Activated T-cell treated with anti-CD3 and anti-CD28 coated beads, Interleukin-2, amount 50 U/mL, for 1 hour (primary cell): ENCODE results near the gene IQGAP3.
"Not testable (repeated sequence)": the region's sequence is repeated elsewhere in the genome, so short reads cannot be mapped to it uniquely, and the experiment has no call there.

Experiments
- DNase-seq: peaks from one replicate; pipeline ENCODE4 v3.0.0-alpha.2; 2020

IQGAP3 gene

DNA sequence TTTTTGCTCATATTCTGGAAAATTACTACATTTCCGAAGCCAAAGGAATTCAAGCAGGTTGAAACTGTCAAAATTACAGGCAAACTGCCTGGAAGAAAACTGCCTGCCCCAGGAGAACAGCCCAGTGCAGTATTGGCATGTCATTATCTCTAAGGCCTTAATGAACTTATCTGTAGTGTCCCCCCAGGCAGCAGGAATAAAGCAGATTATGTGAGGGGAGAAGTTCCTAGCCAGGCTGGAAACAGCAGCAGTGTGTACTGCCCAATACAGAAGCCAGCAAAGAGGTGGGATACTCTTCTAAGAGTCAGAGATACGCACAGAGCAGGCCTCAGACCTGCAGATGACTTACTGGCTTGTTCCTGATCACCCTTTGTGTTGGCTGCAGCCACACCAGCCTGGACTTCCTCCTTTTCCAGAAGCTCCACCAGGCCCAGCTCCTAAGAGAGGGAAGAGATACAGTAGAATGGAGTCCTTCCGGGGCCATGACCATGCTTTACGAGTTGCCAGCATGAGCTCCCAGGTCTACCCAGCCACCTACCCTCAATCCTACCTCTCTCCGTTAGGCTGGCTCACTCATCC, 11.7 kb downstream of the IQGAP3 start:
- DNase-seq, result no peak

DNA sequence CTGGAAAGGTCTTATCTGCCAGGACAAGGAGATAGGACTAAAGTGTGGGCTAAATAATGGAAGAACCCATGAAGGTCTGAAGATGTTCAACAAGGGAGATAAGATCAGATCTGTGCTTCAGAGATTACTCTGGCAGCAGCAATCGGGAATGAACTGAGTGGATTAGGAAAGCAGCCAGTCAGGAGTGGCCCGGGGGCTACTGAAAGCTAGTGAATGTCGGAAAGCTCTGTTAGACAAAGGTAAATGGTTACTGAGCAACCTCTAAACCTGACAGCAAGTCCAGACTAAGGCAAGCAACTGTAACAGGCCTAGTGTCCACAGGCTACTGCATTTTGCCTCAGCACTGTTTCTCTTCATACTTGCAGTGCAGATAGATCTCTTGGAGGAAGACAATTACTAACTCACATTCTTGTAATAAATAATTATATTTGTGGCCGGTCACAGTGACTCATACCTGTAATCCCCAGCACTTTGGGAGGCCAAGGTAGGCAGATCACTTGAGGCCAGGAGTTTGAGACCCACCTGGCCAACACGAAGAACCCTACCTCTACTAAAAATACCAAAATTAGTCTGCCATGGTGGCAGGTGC, 12.5 kb downstream of the IQGAP3 start:
- DNase-seq, result no peak

- DNase-seq, result no peak
Measured at GRCh38 chr1:156559086-156559796, 13.1 kb downstream of the IQGAP3 start.

- no peak for DNase-seq
Measured at GRCh38 chr1:156556354-156556753, 16.0 kb downstream of the IQGAP3 start.

DNA sequence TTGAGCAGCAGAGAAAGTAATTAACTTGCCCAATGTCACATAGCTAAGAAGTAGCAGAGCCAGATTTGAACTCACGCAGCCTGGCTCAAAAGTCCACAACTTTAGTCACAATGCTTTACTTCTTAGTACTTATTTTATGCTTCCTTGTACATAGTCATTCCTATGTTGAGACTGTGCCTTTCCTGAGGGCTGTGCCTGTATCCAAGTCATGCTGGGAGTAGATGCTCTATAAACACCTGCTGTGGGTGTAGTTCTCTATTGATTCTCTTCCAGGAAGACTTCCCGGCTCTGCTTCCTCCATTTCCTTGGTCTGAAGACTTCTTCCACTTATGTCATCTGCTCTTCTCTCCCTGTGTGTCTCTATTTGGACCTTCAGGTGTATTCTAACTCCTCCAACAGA, 16.6 kb downstream of the IQGAP3 start:
- DNase-seq, result no peak

- no peak for DNase-seq
Measured at GRCh38 chr1:156554971-156555370, 17.4 kb downstream of the IQGAP3 start.

GRCh38 chr1:156553860-156554485, 18.4 kb downstream of the IQGAP3 start:
- DNase-seq, result no peak

DNA sequence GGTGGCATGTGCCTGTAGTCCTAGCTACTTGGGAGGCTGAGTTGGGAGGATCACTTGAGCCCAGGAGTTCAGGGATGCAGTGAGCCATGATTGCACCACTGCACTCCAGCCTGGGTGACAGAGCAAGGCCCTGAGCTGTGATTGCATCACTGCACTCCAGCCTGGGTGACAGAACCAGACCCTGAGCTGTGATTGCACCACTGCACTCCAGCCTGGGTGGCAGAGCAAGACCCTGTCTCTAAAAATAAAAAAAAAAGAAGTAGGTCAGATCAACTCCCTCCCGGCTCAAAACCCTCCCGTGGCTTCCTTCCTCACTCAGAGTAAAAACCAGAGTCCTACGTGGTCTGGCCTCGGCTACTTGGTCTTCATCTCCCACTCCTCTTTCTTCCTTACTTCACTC, 19.4 kb downstream of the IQGAP3 start:
- DNase-seq, result not testable (repeated sequence)

- no peak for DNase-seq
Measured at GRCh38 chr1:156552518-156552917, 19.8 kb downstream of the IQGAP3 start.

DNA sequence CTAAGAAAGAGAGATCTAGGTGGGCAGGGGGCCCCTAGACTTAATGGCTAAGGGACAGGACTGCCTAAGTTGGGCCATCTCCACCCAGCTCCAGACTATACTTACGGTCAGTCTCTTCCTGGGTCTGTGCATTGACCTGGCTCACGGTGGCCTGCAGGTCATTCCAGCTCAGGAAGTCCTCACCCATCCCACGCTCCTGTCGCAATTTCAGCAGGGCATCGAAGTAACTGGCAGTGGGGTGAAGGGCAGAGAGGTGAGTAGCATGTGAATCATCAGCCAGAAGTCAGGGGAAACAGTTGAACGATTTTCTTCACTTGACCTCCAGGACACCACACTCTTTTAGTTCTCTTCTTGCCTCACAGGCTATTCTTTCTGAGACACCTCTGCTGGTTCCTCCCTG, 20.5 kb downstream of the IQGAP3 start:
- no peak for DNase-seq

GRCh38 chr1:156551066-156551643, 21.2 kb downstream of the IQGAP3 start:
- no peak for DNase-seq

DNA sequence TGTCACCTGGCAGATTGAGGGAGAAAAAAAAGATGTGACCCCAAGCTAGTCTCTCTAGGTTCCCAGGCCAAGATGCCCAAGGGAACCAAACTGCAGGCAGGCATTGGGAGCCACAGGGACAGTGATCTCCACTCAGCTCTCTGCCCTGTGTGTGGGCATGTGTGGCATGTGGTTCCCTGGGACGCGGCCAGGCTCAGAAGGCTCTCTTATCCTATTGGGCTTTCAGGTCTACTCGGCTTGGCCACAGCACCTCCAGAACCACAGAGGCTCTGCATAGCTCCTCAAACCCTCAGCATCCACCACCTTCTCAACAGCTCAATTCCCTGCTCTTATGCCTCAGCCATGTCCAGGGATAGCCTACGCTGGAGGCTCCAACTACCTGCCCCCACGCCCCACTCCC, 22.0 kb downstream of the IQGAP3 start:
- DNase-seq, result no peak

- DNase-seq, result no peak
Measured at GRCh38 chr1:156549831-156550230, 22.5 kb downstream of the IQGAP3 start.

DNA sequence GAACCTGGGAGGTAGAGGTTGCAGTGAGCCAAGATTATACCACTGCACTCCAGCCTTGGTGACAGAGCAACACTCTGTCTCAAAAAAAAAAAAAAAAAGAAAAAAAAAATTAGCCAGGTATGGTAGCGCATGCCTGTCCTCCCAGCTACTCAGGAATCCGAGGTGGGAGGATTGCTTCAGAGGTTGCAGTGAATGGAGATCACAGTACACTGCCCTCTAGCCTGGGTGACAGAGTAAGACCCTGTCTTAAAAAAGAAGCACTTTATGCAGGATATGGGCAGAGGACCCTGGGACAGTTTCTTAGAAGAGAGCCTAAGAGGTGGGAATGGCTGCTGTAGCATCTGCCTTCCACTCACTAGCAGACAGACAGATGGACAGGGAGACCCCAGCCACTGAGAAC, 23.0 kb downstream of the IQGAP3 start:
- DNase-seq, result no peak

DNA sequence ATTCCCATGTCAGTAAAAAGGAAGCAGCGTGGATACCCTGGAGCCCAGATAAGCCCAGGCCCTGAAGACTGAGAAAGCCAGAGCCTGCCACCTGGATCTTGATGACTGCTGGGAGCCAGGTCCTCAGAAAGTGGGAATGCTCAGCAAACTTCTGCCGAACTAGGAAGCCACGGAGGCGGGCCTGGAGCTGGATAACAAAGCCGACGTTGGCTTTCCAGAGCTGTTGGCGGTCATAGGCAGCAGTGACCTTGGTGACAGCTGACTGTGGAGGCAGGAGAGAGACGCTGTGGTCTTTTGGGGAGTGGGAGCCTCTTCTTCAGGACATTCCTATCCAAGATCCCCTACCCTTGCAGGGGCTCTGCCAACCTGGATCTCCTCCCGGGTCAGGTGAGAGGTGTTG, 24.4 kb downstream of the IQGAP3 start:
- no peak for DNase-seq

GRCh38 chr1:156547434-156547833, 24.9 kb downstream of the IQGAP3 start:
- no peak for DNase-seq

DNA sequence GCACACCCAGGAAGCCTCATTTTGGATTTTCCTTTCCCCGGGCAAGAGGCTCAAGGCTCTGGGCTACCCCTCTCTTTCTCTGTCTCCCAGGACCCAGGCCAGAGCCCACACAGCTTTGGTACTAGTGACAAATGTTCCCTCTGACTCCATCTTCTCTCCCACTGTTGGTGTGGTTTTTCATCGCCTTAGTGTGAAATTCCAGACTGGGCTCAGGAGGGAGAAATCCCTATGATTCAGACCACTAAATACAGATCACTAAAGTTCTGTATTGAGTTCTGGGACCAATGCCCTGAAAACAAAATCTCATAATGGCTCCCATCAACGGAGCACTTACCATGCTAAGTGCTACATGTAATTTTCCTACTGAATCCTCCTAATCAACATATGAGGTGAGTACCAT, 26.1 kb downstream of the IQGAP3 start:
- DNase-seq, result no peak

- no peak for DNase-seq
Measured at GRCh38 chr1:156544592-156545102, 27.7 kb downstream of the IQGAP3 start.

- DNase-seq, result no peak
Measured at GRCh38 chr1:156543066-156543465, 29.3 kb downstream of the IQGAP3 start.

GRCh38 chr1:156540955-156541354, 31.4 kb downstream of the IQGAP3 start:
- DNase-seq, result no peak

DNA sequence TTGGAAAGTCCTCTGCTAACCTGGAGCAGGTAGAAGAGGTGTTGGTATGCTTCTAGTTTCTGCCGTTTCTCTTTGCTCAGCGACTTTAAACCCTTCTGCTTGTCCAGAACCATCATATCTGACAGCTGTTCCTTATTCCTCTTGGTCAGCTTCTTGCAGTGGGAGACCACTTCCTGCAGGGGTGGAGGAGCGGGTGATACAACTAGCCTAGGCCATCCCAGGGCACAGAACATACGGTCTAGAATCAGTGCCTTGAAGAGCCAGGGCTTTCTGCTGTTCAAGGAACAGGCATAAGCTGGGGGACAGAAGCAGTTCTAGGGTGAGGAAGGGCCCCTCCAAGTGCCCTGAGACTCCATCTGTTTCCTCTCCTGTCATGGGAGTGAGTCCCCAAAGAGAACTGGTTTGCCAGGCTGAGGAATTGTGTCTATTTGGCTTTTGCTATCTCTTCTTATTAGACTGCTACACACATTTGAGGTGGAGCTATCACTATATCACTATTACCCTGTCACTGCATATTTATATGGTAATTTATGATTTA, 32.5 kb downstream of the IQGAP3 start:
- no peak for DNase-seq

DNA sequence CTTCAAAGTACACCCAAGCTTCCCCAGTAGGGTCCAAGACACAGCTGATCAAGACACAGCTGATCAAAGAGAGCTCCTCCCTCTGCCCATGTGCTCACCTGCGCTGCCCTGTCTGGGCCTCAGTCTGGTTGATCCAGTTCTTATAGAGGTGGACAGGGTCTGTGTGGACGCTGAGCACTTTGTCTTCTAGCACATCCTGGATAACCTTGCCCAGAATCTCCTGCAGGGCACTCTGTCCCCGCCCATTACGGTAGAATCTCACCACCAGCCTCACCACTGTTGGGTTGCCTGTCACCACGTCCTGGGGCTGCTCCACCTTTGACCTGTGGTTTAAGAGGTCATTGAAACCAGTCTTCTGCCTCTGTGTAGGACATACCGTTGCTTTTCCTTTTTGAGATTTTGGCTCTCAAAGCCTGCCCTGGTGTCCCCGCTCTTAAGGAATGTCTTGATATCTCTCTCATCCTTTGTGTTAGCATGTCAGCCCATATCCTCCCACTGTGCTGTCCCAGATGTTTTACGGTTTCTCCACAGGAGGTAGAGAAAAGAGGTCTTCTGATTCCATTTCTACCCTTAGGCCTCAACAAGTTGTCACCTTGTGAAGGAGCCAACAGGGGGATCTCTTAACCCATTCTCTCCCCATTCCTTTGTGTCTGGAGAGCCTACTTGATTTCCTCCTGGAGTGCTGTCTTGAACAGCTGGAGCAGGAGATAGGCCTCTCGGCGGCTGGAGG, 33.5 kb downstream of the IQGAP3 start:
- DNase-seq, result no peak

DNA sequence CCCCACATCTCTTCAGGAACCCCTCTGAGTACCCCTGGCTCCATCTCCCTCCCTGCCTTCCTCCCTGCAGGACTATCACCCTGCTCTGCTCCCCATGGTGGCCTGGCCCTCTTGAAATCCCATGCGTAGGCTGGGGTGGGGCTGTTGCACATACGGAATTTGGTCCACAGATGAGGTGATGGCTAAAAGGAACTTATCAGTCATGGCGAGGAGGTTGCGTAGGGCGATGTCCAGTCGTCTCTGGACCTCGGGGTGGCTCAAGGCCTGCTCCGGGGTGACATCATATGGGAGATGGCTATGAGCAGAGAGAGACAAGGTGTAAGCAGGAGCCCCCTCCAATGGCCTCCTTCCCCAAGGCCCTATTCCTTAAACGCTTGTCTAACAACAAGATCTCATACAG, 35.3 kb downstream of the IQGAP3 start:
- DNase-seq, result no peak
